H1 (cell line): Measurements from ENCODE around the gene ADGB.
"Not testable (repeated sequence)": the region's sequence is repeated elsewhere in the genome, so short reads cannot be mapped to it uniquely, and the experiment has no call there.

ENCODE experiments used
- CEBPB ChIP-seq: IDR thresholded peaks from 2 replicates; pipeline ENCODE4 v1.6.1; 2012; ENCODE audit warnings: low read depth, low read length
- CTCF ChIP-seq, 3 experiments: IDR thresholded peaks; 1 replicate in 2 of 3; 2 replicates in 1 of 3; pipeline versions ENCODE4 v1.5.1 to v1.6.1; 2011; ENCODE audit warnings: low read length in 3 of 3, mild to moderate bottlenecking in 3 of 3, inconsistent platforms in 2 of 3, low read depth in 1 of 3, moderate library complexity in 1 of 3; ENCODE audit not compliant: insufficient read depth in 1 of 3; ENCODE audit errors: control extremely low read depth in 1 of 3
- EGR1 ChIP-seq: IDR thresholded peaks from 2 replicates; pipeline ENCODE4 v1.6.1; 2011; ENCODE audit warnings: low read depth, low read length, borderline replicate concordance
- EP300 ChIP-seq, 2 experiments: IDR thresholded peaks; 1 replicate in 1 of 2; 2 replicates in 1 of 2; pipeline ENCODE4 v1.6.1; 2011 to 2012; ENCODE audit warnings: low read depth in 2 of 2, low read length in 2 of 2, mild to moderate bottlenecking in 2 of 2, borderline replicate concordance in 1 of 2, inconsistent platforms in 1 of 2, moderate library complexity in 1 of 2
- GTF2F1 ChIP-seq: IDR thresholded peaks from 2 replicates; pipeline ENCODE4 v1.6.1; 2012; ENCODE audit warnings: low read depth, low read length, improper control_type of control experiment, borderline replicate concordance
- KDM5A ChIP-seq: fragments of 200-600 bp; IDR thresholded peaks from 2 replicates; pipeline ENCODE4 v1.7.1; 2012; ENCODE audit warnings: mild to moderate bottlenecking, low read length, inconsistent platforms, mixed read lengths
- MAFK ChIP-seq: IDR thresholded peaks from 2 replicates; pipeline ENCODE4 v1.6.1; 2012; ENCODE audit warnings: low read depth, mild to moderate bottlenecking, improper control_type of control experiment, low read length
- NRF1 ChIP-seq: IDR thresholded peaks from 2 replicates; pipeline ENCODE4 v1.6.1; 2011; ENCODE audit warnings: mild to moderate bottlenecking, low read depth, low read length, improper control_type of control experiment
- POLR2A ChIP-seq, 2 experiments: IDR thresholded peaks; 1 replicate in 1 of 2; 2 replicates in 1 of 2; pipeline ENCODE4 v1.6.1; 2011; ENCODE audit warnings: low read depth in 2 of 2, low read length in 2 of 2, mild to moderate bottlenecking in 2 of 2; ENCODE audit errors: control extremely low read depth in 1 of 2
- POLR2AphosphoS5 ChIP-seq: IDR thresholded peaks from 2 replicates; pipeline ENCODE4 v1.6.1; 2011; ENCODE audit warnings: low read depth, low read length
- RAD21 ChIP-seq, 2 experiments: IDR thresholded peaks in 1 of 2; conservative IDR thresholded peaks in 1 of 2; 2 replicates each; pipeline ENCODE4 v1.6.1; 2011; ENCODE audit warnings: low read depth in 2 of 2, low read length in 2 of 2, improper control_type of control experiment in 1 of 2, inconsistent platforms in 1 of 2, mild to moderate bottlenecking in 1 of 2, moderate library complexity in 1 of 2
- RNF2 ChIP-seq: fragments of 200-900, 300-1000 bp; sonication (generic); IDR thresholded peaks from 2 replicates; pipeline ENCODE4 v1.7.1; 2016; ENCODE audit warnings: borderline replicate concordance, low read depth, mild to moderate bottlenecking, antibody characterized with exemption, low read length; ENCODE audit not compliant: poor library complexity, severe bottlenecking; ENCODE audit errors: missing control alignments
- TAF1 ChIP-seq: IDR thresholded peaks from 2 replicates; pipeline ENCODE4 v1.6.1; 2011; ENCODE audit warnings: mild to moderate bottlenecking, low read depth, low read length
- ZNF274 ChIP-seq: IDR thresholded peaks from 2 replicates; pipeline ENCODE4 v1.7.0; 2012; ENCODE audit warnings: low read length, borderline replicate concordance; ENCODE audit errors: extremely low read depth

DNA sequence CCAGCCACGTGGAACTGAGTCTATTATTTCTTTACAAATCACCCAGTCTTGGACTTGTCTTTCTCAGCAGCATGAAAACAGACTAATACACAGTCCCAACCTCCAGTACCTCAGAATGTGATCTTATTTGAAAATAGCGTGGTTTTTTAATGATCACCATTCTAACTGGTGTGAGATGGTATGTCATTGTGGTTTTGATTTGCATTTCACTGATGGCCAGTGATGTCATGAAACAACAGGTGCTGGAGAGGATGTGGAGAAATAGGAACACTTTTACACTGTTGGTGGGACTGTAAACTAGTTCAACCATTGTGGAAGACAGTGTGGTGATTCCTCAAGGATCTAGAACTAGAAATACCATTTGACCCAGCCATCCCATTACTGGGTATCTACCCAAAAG lies 32.1 kb upstream of the ADGB start:
- not testable (repeated sequence) for TF ChIP-seq CTCF (IDR thresholded peaks at IDR 0.05; ENCODE audit: control extremely low read depth in 1 of 3, insufficient read depth in 1 of 3, low read depth in 1 of 3, low read length in 3 of 3); POLR2A (IDR thresholded peaks at IDR 0.05; ENCODE audit: control extremely low read depth in 1 of 2, low read depth in 2 of 2, low read length in 2 of 2); RNF2; TAF1; POLR2AphosphoS5; MAFK; NRF1; RAD21 (IDR thresholded peaks at IDR 0.05 in 1 of 2, conservative IDR thresholded peaks at IDR 0.05 in 1 of 2; ENCODE audit: low read depth in 2 of 2, low read length in 2 of 2); EGR1; GTF2F1; ZNF274; KDM5A; CEBPB; EP300 (IDR thresholded peaks at IDR 0.05; ENCODE audit: borderline replicate concordance in 1 of 2, low read depth in 2 of 2, low read length in 2 of 2)
